GM12801 (cell line): ENCODE measurements around the gene MCC.

Source experiments
- TF ChIP-seq, protein P1 (sequence below): IDR thresholded peaks from one replicate; pipeline ENCODE4 v1.5.1; 2011; ENCODE audit warnings: control low read depth; ENCODE audit not compliant: insufficient read length; ENCODE audit errors: extremely low read depth

MCC gene

DNA sequence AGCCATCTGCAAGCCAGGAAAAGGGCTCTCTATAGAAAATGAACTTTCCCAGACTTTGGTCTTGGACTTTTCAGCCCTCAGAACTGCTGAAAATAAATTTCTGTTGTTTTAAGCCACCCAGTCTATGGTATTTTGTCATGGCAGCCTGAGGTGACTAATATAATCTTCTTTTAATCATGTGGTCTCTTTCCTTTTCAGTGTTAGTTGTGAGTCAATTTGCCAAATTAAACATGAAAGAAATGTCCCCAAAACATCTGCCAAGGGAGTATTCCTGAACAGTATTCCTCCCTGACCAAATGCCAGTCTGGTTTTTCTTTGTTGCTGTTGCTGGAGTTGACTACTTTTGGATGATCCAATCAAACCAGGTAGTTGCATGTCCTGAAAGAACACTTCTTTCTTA is 20.5 kb upstream of the MCC start:
- TF ChIP-seq, protein P1, sequence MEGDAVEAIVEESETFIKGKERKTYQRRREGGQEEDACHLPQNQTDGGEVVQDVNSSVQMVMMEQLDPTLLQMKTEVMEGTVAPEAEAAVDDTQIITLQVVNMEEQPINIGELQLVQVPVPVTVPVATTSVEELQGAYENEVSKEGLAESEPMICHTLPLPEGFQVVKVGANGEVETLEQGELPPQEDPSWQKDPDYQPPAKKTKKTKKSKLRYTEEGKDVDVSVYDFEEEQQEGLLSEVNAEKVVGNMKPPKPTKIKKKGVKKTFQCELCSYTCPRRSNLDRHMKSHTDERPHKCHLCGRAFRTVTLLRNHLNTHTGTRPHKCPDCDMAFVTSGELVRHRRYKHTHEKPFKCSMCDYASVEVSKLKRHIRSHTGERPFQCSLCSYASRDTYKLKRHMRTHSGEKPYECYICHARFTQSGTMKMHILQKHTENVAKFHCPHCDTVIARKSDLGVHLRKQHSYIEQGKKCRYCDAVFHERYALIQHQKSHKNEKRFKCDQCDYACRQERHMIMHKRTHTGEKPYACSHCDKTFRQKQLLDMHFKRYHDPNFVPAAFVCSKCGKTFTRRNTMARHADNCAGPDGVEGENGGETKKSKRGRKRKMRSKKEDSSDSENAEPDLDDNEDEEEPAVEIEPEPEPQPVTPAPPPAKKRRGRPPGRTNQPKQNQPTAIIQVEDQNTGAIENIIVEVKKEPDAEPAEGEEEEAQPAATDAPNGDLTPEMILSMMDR = no peak

DNA sequence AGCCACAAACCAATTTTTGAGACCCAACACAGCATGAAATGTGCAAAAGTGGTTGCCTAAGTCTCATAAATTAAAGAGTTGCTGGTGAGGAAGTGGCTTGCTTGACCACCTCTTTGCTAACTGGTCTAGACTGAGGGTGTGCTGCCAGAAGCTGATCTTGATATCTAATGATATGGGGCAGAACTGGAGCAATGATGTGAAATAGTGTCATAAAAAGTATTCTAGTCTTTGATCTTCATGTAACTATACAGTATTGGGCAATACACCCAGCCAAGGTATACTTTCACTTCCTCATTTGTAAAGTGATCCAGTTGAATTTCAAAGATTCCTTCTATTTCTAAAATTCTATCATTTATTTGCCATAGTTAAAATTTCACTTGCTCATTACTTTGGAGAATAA is 19.3 kb upstream of the MCC start:
- TF ChIP-seq, protein P1 = no peak

- TF ChIP-seq, protein P1 = no peak
Measured at GRCh38 chr5:113505181-113505580, 16.9 kb upstream of the MCC start.

DNA sequence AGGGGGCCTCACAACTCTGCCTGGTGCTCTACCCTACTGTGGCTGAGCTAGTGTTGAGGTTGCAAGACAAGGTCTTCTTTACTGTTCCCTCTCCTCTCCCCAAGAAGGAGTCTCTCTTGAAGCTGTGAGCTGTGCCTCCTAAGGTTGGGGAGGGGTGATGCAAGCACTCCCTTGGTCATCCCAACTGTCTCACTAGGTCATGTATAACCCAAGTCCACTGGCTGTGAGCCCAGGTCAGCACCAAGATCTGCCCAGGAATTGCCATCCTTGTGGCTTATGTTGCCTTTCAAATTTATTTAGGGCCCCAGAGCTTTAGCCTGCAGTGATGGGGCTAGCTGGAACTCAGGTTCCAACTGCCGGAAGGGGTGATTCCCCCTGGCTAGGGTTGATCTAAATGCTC is 14.9 kb upstream of the MCC start:
- TF ChIP-seq, protein P1 = no peak

DNA sequence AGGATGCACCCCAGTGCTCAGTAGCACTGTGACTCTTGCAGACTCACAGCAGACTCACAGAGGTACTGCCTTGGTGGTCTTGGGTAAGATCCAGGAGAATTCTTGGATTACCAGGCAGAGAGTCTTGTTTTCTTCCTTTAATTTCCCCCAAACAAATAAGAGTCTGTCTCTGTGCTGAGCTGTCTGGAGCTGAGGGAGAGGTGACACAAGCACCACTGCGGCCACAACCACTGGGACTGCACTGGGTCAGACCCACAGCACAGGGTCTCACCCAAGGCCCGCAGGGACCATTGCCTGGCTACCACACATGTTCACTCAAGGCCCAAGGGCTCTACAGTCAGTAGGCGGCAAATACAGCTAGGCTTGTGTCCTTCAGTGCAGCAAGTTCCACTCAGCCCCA is 13.8 kb upstream of the MCC start:
- TF ChIP-seq, protein P1 = no peak

- TF ChIP-seq, protein P1 = no peak
Measured at GRCh38 chr5:113495422-113495841, 7.2 kb upstream of the MCC start.

DNA sequence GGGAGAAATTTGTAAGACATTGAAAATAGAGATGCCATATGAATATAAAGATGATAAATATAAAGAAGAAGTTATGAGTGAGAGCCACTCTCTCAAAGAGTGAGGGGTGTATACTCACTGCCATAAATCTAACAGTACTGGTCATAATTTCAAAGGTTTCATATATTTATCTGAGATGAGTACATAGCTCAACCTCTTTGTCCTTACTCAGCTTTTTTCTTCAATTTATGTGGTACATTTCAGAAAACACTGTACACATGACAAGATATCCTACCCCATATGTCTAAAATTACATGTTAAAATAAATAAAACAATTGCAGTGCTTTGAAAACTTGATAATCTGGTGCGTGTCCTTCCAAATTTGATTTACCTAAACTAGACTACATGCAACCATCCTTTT is 5.2 kb upstream of the MCC start:
- TF ChIP-seq, protein P1 = no peak

- TF ChIP-seq, protein P1 = no peak
Measured at GRCh38 chr5:113491022-113491421, 2.8 kb upstream of the MCC start.
